Endothelial cell (in vitro differentiated cells): ENCODE measurements around the gene MICALL2. TPM values are rescaled to one million over a fixed set of nuclear protein-coding genes. Genes with fewer than 3 reads are reported as not detected.

Experiments
- DNase-seq: peaks from one replicate; pipeline ENCODE4 v3.0.0; 2021; ENCODE audit warnings: low spot score
- H3K27ac Mint-ChIP-seq: one replicate; pipeline ENCODE4 v1.8.0; 2021; ENCODE audit warnings: mixed read lengths, inconsistent platforms; ENCODE audit not compliant: unreplicated experiment
- H3K27me3 Mint-ChIP-seq: one replicate; pipeline ENCODE4 v1.8.0; 2021; ENCODE audit warnings: mild to moderate bottlenecking, moderate library complexity, mixed read lengths, inconsistent platforms; ENCODE audit not compliant: unreplicated experiment
- H3K36me3 Mint-ChIP-seq: one replicate; pipeline ENCODE4 v1.8.0; 2021; ENCODE audit warnings: mild to moderate bottlenecking, low read depth, mixed read lengths, inconsistent platforms; ENCODE audit not compliant: unreplicated experiment
- H3K4me1 Mint-ChIP-seq: one replicate; pipeline ENCODE4 v1.8.0; 2021; ENCODE audit warnings: mild to moderate bottlenecking, mixed read lengths, inconsistent platforms; ENCODE audit not compliant: unreplicated experiment
- H3K4me3 Mint-ChIP-seq: one replicate; pipeline ENCODE4 v1.8.0; 2021; ENCODE audit warnings: mild to moderate bottlenecking, mixed read lengths, inconsistent platforms; ENCODE audit not compliant: unreplicated experiment
- H3K9me3 Mint-ChIP-seq: one replicate; pipeline ENCODE4 v1.8.0; 2021; ENCODE audit warnings: mixed read lengths, inconsistent platforms; ENCODE audit not compliant: unreplicated experiment
- total RNA-seq: library from RNA; stranded (reverse); fragmentation: NEBNext Ultra II Directional; extraction: Animal tissue kit (Norgen Biotek cat#: 25700); gene quantifications from one replicate; pipeline ENCODE4 v1.2.1, GENCODE V29; 2021; ENCODE audit not compliant: unreplicated experiment
- TF ChIP-seq, protein P1 (sequence below): fragments of 200-600 bp; sonication (generic); IDR thresholded peaks from one replicate; pipeline ENCODE4 v1.5.0; 2021; ENCODE audit warnings: antibody characterized with exemption; ENCODE audit not compliant: unreplicated experiment

MICALL2 gene
- total RNA-seq, 1 donor from 2014 or later, result 25.0 TPM

DNA sequence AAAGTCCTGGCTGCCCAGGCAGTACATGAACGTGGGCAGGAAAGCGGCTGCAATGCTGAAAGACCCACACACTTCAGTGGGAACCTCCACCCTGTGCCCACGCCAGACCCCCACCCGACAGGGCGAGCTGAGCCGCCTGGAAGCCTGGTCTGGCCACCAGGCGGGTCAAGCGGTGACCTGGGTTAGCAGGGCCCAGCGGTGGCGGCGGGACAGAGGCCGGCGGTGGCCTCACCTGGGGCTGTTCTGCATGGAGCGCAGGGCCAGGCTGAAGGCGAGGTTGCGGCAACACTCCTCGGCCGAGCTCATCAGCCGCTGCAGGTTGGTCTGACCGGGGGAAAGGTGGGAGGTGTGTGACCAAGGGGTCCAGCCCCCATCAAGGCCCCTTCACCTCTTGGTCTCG, 11.6 kb upstream of the MICALL2 start:
- TF ChIP-seq, protein P1, sequence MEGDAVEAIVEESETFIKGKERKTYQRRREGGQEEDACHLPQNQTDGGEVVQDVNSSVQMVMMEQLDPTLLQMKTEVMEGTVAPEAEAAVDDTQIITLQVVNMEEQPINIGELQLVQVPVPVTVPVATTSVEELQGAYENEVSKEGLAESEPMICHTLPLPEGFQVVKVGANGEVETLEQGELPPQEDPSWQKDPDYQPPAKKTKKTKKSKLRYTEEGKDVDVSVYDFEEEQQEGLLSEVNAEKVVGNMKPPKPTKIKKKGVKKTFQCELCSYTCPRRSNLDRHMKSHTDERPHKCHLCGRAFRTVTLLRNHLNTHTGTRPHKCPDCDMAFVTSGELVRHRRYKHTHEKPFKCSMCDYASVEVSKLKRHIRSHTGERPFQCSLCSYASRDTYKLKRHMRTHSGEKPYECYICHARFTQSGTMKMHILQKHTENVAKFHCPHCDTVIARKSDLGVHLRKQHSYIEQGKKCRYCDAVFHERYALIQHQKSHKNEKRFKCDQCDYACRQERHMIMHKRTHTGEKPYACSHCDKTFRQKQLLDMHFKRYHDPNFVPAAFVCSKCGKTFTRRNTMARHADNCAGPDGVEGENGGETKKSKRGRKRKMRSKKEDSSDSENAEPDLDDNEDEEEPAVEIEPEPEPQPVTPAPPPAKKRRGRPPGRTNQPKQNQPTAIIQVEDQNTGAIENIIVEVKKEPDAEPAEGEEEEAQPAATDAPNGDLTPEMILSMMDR, result no peak
- Mint-ChIP-seq H3K36me3 (peaks cover 6% of the 10 kb centered on the region), H3K4me1 (no peaks in the 10 kb centered on the region), H3K9me3 (no peaks in the 10 kb centered on the region), H3K27ac (no peak overlapping the region), H3K4me3 (no peak overlapping the region), H3K27me3 (peaks cover 1% of the 10 kb centered on the region)
- DNase-seq, result no peak

DNA sequence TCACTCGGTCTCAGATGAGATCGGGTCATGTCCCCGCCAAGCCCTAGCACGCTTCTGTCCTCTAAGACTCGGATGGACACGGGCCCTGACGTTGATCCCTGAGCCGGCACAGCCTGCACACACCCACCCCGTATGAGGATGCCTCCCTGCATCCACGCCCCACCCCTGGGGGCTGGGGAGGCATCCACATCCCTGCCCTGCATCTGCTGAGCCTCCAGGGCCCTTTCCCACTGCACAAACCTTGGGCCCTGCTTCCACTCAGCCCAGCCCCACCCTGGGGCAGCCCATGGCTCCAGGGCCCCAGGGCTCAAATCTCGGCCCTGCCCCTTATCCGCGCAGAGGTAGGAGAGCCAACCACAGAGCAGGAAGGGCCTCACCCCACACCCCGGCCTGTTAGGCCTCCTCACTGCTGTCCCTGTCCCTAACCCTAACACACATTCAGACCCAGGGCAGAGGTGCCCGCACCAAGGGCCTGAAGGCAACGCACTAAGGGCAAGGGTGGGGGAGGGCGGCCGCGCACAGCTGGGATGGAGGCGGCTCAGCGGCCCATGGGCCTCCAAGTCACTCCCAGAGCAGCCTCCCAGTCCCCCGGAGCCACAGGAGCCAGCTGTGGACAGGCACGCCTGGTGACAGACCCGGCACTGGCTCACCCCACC, 9.5 kb upstream of the MICALL2 start:
- H3K36me3 Mint-ChIP-seq, result no peaks in the 10 kb centered on the region
- no peak overlapping the region for H3K4me3 Mint-ChIP-seq
- H3K4me1 Mint-ChIP-seq, result no peaks in the 10 kb centered on the region
- H3K9me3 Mint-ChIP-seq, result no peaks in the 10 kb centered on the region
- DNase-seq, result no peak
- no peak overlapping the region for H3K27ac Mint-ChIP-seq
- no peaks in the 10 kb centered on the region for H3K27me3 Mint-ChIP-seq
- TF ChIP-seq, protein P1, result no peak

DNA sequence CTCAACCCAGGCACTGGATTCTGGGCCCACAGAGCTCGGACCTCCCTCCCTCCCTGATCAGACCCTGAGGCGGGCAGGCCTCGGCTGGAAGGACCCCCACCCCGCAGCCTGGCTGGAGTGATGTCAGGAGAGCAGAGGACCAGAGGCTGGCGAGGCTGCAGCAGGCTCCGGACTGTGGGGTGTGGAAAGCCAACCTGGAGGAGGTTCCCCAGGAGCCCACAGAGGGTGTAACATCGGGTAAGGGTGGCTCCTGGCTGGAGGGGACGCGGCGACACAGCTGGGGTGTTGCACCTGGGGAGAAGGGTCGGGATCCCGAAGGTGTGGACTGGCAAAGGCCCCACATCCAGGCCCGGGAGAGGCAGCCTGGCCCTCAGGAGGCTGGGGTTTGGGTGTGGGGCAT, 8.9 kb upstream of the MICALL2 start:
- no peaks in the 10 kb centered on the region for H3K36me3 Mint-ChIP-seq
- no peaks in the 10 kb centered on the region for H3K27me3 Mint-ChIP-seq
- H3K27ac Mint-ChIP-seq, result no peak overlapping the region

DNA sequence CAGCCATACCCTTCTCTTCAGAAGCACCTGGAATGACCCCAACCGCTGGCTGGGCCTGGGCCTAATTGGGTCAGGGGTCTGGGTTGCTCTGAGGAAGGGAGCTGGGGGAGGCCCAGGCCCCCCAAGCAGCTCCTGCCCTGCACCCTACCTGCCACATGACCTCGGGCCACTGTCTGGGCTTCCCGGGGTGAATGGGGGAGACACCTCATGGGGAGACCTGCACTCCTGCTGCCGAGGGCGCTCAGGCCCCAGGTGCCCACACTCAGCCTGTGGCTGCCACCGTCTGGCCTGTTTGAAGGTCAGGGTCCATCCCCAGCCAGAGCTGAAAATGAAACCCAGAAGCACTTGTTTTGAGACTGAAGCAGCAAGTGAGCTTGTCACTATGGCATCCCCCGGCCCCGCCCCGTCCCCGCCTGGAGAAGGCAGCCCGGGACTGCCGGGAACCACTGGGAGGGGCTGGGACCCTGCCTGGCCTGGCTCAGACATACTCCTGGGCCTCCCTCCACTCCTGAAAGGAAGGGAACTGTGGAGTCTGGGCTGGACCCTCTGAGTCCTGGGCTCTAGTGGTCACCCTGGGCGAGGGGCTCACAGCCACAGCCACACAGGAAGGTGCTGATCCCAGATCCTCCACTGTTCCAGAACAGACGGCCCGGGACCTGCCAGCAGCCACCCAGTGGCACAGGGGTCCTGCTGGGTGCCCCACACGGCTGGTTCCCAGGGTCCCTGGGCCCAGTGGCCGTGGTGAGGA, 7.4 kb upstream of the MICALL2 start:
- H3K27ac Mint-ChIP-seq, result no peak overlapping the region
- DNase-seq, result no peak
- peaks cover 6% of the 10 kb centered on the region for H3K4me1 Mint-ChIP-seq
- H3K36me3 Mint-ChIP-seq, result no peaks in the 10 kb centered on the region
- H3K9me3 Mint-ChIP-seq, result no peaks in the 10 kb centered on the region
- TF ChIP-seq, protein P1, result no peak
- peaks cover 7% of the 10 kb centered on the region for H3K27me3 Mint-ChIP-seq
- no peak overlapping the region for H3K4me3 Mint-ChIP-seq

More for the DNA sequence above, 8.9 kb upstream of the MICALL2 start:
- TF ChIP-seq, protein P1, result no peak
- Mint-ChIP-seq H3K4me1 (no peaks in the 10 kb centered on the region), H3K9me3 (no peaks in the 10 kb centered on the region), H3K4me3 (no peak overlapping the region)
- DNase-seq, result no peak

DNA sequence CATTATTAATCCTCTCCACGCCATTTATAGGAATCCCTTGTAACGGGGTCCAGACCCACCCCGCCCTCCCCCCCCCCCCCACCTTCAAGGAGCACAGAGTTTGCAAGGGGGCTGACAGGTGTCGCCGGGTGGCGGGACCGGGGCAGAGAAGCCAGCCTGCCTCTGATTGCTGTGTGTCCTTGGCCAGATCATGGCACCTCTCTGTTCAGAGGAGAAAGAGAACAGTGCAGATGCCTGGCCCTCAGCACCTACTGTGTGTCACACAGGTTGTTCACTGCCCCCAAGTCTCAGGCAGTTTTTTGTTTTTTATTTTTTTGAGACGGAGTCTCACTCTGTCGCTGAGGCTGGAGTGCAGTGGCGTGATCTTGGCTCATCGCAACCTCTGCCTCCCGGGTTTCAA, 5.4 kb upstream of the MICALL2 start:
- Mint-ChIP-seq H3K9me3 (no peaks in the 10 kb centered on the region), H3K27me3 (peaks cover 8% of the 10 kb centered on the region), H3K4me3 (no peak overlapping the region), H3K36me3 (no peaks in the 10 kb centered on the region), H3K4me1 (peaks cover 10% of the 10 kb centered on the region), H3K27ac (no peak overlapping the region)
- no peak for DNase-seq
- TF ChIP-seq, protein P1, result no peak
